Thymus (tissue), 11 donors: Measurements from ENCODE around the gene EVI5. TPM values are rescaled to one million over a fixed set of nuclear protein-coding genes. Genes with fewer than 3 reads are reported as not detected.
A peak's percentile ranks its signal among the peaks of the same experiment; 100 is the strongest.

ENCODE experiments used
- DNase-seq, 9 donors: peaks; one replicate each; pipeline ENCODE4 v3.0.0-alpha.2; 2013; ENCODE audit warnings: low spot score in 9 of 9, low read depth in 6 of 9, missing footprints in 1 of 9
- H3K27ac ChIP-seq, 2 donors: one replicate each; pipeline ENCODE4 v1.5.1; 2013; ENCODE audit warnings: control low read depth in 1 of 2, low read depth in 1 of 2, low read length in 1 of 2, mild to moderate bottlenecking in 1 of 2, moderate library complexity in 1 of 2
- H3K27me3 ChIP-seq, 2 donors: one replicate each; pipeline ENCODE4 v1.5.1; 2013; ENCODE audit warnings: low read length in 1 of 2; ENCODE audit not compliant: control insufficient read depth in 2 of 2, insufficient read depth in 1 of 2
- H3K36me3 ChIP-seq, 2 donors: one replicate each; pipeline ENCODE4 v1.5.1; 2013; ENCODE audit warnings: low read length in 1 of 2, mild to moderate bottlenecking in 1 of 2, moderate library complexity in 1 of 2; ENCODE audit not compliant: control insufficient read depth in 2 of 2, insufficient read depth in 2 of 2
- H3K4me1 ChIP-seq, 2 donors: one replicate each; pipeline ENCODE4 v1.5.1; 2013; ENCODE audit warnings: low read length in 2 of 2; ENCODE audit not compliant: control insufficient read depth in 2 of 2, insufficient read depth in 2 of 2
- H3K4me3 ChIP-seq, 2 donors: one replicate each; pipeline ENCODE4 v1.5.1; 2013; ENCODE audit warnings: low read length in 2 of 2, control low read depth in 1 of 2, mild to moderate bottlenecking in 1 of 2
- H3K9me3 ChIP-seq, 2 donors: one replicate each; pipeline ENCODE4 v1.5.1; 2013; ENCODE audit warnings: low read length in 1 of 2, mild to moderate bottlenecking in 1 of 2; ENCODE audit not compliant: control insufficient read depth in 2 of 2, insufficient read depth in 1 of 2
- WGBS: extraction: QIAGEN DNeasy Blood & Tissue Kit; methylation state at CpG from one replicate; pipeline ENCODE4 v1.1.7; 2013; 5-methylcytosine and 5-hydroxymethylcytosine counted together
- polyA plus RNA-seq: library from polyadenylated mRNA; stranded (reverse); fragments of 200-250 nt; gene quantifications from one replicate; pipeline ENCODE4 v1.2.3, GENCODE V29; 2013
- total RNA-seq: library from RNA; stranded (reverse); fragments of 120-200 nt; gene quantifications from one replicate; pipeline ENCODE4 v1.2.4, GENCODE V29; 2013
- donor health status: healthy.

The EVI5 gene
- total and polyA plus RNA-seq, 2 donors, result 2.8 to 7.1 TPM

- no peak for DNase-seq
- no peaks in the 10 kb centered on the region for H3K9me3 ChIP-seq
- WGBS, result 99% methylated on average over 3 of the region's 3 CpGs
- H3K4me1 ChIP-seq, result no peaks in the 10 kb centered on the region
- no peaks in the 10 kb centered on the region for H3K36me3 ChIP-seq
- no peaks in the 10 kb centered on the region for H3K27me3 ChIP-seq
- H3K4me3 ChIP-seq, result no peak overlapping the region
- no peak overlapping the region for H3K27ac ChIP-seq
Measured at GRCh38 chr1:92820551-92820950, 35.6 kb upstream of the EVI5 start.

GRCh38 chr1:92820024-92820423, 35.1 kb upstream of the EVI5 start:
- Histone ChIP-seq H3K4me3 (no peak overlapping the region), H3K27ac (no peak overlapping the region), H3K36me3 (no peaks in the 10 kb centered on the region), H3K9me3 (no peaks in the 10 kb centered on the region), H3K27me3 (no peaks in the 10 kb centered on the region), H3K4me1 (no peaks in the 10 kb centered on the region)
- 91% methylated on average over 3 of the region's 3 CpGs for WGBS
- no peak for DNase-seq

GRCh38 chr1:92817986-92818764, 33.3 kb upstream of the EVI5 start:
- Histone ChIP-seq H3K9me3 (no peaks in the 10 kb centered on the region), H3K27me3 (no peaks in the 10 kb centered on the region), H3K4me3 (no peak overlapping the region), H3K36me3 (no peaks in the 10 kb centered on the region), H3K4me1 (no peaks in the 10 kb centered on the region), H3K27ac (no peak overlapping the region)
- DNase-seq, result peak in 3 of 9 donors; percentile 5 to 32 (median 32)
- 97% methylated on average over 3 of the region's 3 CpGs for WGBS

- Histone ChIP-seq H3K27ac (no peak overlapping the region), H3K27me3 (no peaks in the 10 kb centered on the region), H3K9me3 (no peaks in the 10 kb centered on the region), H3K4me1 (no peaks in the 10 kb centered on the region), H3K4me3 (no peak overlapping the region), H3K36me3 (no peaks in the 10 kb centered on the region)
- 78% methylated on average over 1 of the region's 1 CpG for WGBS
- no peak for DNase-seq
Measured at GRCh38 chr1:92817137-92817697, 32.3 kb upstream of the EVI5 start.

- Histone ChIP-seq H3K36me3 (no peaks in the 10 kb centered on the region), H3K27me3 (no peaks in the 10 kb centered on the region), H3K27ac (no peak overlapping the region), H3K9me3 (no peaks in the 10 kb centered on the region), H3K4me1 (no peaks in the 10 kb centered on the region), H3K4me3 (no peak overlapping the region)
- no peak for DNase-seq
- 90% methylated on average over 2 of the region's 2 CpGs for WGBS
Measured at GRCh38 chr1:92816732-92817131, 31.8 kb upstream of the EVI5 start.

- no peak overlapping the region for H3K4me3 ChIP-seq
- DNase-seq, result no peak
- no peaks in the 10 kb centered on the region for H3K9me3 ChIP-seq
- H3K36me3 ChIP-seq, result no peaks in the 10 kb centered on the region
- peaks cover 0 to 4% of the 10 kb centered on the region in 2 donors for H3K4me1 ChIP-seq
- no peaks in the 10 kb centered on the region for H3K27me3 ChIP-seq
- H3K27ac ChIP-seq, result no peak overlapping the region
Measured at GRCh38 chr1:92808381-92808780, 23.5 kb upstream of the EVI5 start.

GRCh38 chr1:92805216-92805615, 20.3 kb upstream of the EVI5 start:
- Histone ChIP-seq H3K4me3 (no peak overlapping the region), H3K27ac (no peak overlapping the region), H3K27me3 (no peaks in the 10 kb centered on the region), H3K4me1 (peaks cover 0 to 4% of the 10 kb centered on the region in 2 donors), H3K36me3 (no peaks in the 10 kb centered on the region), H3K9me3 (no peaks in the 10 kb centered on the region)
- no peak for DNase-seq
- WGBS, result 93% methylated on average over 1 of the region's 1 CpG

GRCh38 chr1:92804721-92805201, 19.9 kb upstream of the EVI5 start:
- peak in 2 of 9 donors; percentile 4 to 32 for DNase-seq
- H3K9me3 ChIP-seq, result no peaks in the 10 kb centered on the region
- no peak overlapping the region for H3K27ac ChIP-seq

GRCh38 chr1:92803140-92803887, 18.4 kb upstream of the EVI5 start:
- no peak for DNase-seq
- no peaks in the 10 kb centered on the region for H3K9me3 ChIP-seq
- H3K4me3 ChIP-seq, result no peak overlapping the region
- H3K36me3 ChIP-seq, result no peaks in the 10 kb centered on the region
- H3K4me1 ChIP-seq, result peaks cover 0 to 4% of the 10 kb centered on the region in 2 donors
- no peak overlapping the region for H3K27ac ChIP-seq
- 94% methylated on average over 7 of the region's 7 CpGs for WGBS
- no peaks in the 10 kb centered on the region for H3K27me3 ChIP-seq

More at GRCh38 chr1:92804721-92805201, 19.9 kb upstream of the EVI5 start:
- H3K27me3 ChIP-seq, result no peaks in the 10 kb centered on the region
- WGBS, result 40% methylated on average over 7 of the region's 7 CpGs
- no peaks in the 10 kb centered on the region for H3K36me3 ChIP-seq
- H3K4me1 ChIP-seq, result peaks cover 0 to 4% of the 10 kb centered on the region in 2 donors
- H3K4me3 ChIP-seq, result no peak overlapping the region
